GM19328 (cell line): Measurements from ENCODE around the gene RAB11A.
A peak's percentile ranks its signal among the peaks of the same experiment; 100 is the strongest.

ENCODE experiments used
- ATAC-seq: cut with Tn5 transposase; IDR thresholded peaks from one replicate; pipeline ENCODE4 v1.9.1; 2021; ENCODE audit warnings: mild to moderate bottlenecking, moderate library complexity; ENCODE audit not compliant: unreplicated experiment

Gene RAB11A

DNA sequence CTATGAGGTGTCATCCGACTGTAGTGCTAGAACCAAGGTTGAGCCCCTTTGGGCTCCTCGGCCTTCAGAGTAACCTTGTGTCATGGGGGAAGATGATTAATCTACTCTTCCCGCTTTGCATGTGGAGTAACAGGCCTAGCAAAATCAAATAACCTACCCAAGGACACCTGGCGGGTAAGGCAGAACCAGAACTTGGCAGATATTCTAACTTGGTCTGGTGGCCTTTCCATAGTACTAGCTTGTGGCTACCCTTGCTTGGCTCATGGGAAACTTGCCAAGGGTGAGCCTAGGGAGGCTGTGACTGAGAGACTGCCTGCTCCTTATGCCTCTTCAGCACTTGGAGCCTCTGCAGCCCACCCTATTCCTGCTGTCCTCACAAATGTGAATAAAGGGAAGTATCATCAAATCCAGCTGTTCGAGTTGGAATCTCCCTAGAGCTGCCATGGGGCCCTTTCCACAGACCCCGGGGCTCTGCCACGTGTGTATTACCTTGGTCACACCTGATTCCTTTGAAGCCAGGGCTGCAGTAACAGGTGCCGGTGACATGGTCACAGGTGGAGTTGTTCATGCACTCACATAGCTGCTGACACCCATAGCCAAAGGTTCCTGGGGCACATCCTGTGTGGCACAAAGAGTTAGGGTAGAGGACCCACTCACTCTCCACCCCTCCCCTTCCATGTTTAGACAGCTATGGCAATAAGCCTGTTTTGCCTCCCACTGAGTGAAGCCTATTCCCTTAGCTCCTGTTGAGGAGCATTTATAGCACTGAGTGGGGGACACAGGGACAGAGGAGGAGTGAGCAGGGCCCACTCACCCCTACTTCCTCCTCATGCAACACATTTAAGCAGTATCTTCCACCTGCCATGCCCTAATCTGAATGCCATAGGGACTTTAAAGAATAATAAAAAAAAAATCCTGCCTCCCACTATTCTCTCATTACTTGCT is 46.0 kb downstream of the RAB11A start:
- ATAC-seq = no peak

DNA sequence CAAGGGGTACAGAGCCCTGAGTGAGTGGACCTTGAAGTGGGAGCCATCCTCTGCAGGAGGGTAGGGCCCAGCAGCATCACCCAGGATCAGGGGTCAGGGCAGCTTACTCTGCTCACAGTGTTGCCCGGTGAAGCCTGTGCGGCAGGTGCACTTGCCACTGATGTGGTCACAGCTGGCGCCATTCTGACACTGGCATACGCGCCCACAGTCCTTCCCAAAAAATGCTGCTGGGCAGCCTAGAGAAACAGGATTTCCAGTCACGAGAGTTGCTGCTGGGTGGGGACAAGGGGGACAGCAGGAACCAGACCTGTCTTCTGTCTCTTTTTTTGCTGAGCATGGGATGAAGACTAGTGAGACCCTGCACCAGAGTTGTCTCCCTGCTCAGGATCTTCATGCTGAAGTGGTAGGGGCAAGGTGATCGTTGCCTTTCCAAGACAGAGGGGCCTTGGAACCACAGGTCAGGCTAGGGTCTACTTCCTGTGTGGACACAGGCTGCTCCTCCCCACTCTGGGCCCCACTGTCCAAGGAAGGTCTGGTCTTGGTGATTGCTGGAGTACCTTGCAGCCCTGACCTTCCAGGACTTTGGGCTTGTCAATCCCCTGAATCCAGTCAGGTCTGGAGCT is 46.9 kb downstream of the RAB11A start:
- no peak for ATAC-seq

DNA sequence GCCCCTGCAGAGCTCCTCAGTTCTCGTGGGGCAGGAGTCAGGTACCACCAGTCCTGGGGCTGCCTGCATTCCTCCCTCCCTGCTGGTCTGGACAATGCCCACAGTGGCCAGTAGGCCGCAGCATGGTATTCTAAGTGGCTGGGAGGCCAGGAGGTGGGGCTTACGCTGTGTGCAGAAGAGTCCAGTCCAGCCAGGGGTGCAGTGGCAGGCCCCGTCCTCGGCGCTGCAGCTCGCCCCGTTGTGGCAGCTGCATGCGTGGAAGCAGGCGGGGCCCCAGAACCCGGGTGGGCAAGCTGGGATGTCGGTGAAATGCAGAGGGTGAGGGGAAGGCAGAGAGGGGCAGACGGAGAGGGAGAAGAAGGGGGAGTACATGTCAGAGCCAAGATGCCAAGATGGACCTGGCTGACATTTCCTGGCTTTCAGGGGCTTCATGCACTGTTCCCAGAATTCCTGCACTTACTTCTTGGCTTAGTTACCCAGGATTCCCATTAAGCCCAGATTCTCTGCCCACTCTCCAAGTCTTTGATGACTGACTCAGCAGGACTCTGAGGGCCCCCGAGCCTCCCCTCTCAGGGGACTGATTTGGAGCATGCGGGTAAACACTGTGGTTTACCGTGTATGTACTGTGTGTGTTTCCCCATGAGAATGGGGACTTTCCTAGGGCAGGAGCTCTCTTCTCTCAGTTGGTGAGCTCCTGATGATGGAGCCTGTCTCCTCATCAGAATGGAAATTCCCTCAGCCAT is 47.5 kb downstream of the RAB11A start:
- peak; percentile 49 for ATAC-seq

DNA sequence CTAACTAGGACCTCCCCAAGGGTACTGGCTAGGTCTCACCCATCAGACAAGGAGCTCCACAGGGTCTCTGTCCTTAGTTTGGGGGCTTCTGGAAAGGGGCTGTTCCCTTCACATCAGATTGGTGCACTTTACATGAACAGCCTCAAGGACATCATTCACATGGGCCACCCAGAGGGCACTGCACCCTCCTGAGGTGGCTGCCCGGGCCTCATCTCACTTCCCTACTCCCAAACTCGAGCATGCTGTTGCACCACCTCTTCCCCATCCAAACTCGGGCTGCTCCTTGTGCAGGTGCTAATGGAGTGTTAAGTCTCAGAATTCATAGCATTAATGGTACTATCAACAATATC is 48.1 kb downstream of the RAB11A start:
- ATAC-seq = peak; percentile 11

DNA sequence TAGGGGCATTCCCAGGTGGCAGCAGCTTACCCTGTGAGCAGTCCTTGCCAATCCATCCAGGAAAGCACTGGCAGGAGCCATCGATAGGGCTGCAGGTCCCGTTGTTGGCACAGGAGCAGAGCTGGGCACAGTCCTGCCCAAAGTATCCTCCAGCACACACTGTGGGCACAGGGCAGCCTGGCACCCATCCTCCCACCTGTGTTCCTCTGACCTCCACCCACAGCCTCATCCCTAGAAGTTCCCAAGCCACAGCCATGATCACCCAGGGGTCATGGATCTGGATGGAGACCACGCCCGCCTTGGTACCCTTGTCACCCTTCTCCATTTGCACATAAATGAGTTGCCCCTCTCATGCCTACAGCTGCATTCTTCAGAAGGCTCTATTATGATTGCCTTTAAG is 48.6 kb downstream of the RAB11A start:
- ATAC-seq = no peak

DNA sequence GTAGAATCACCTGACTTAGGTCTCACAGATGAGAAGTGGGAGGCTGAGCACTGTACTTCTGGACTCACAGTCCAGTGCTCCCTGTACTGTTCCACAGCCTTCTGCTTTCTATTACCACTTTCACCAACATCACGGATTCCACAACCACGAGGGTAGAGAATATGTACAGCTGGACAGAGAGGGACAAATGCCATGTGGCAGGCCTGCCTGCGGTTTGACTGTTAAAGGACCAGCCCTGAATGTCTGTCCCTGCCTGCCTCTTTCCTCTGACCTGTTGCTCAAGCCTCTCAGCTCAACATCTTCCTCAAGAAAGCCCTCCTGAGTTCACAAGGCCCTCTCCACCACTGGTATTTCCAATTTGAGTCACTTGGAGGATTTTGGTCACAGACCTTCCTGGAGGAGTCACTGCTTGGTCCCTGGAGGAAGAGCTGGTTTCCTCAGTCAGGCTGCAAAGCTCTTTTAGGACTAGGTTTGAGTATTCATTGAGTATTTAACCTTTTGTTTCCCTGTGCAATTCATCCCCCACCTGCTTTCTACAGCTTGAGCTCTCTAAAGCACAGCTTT is 49.1 kb downstream of the RAB11A start:
- ATAC-seq = no peak

DNA sequence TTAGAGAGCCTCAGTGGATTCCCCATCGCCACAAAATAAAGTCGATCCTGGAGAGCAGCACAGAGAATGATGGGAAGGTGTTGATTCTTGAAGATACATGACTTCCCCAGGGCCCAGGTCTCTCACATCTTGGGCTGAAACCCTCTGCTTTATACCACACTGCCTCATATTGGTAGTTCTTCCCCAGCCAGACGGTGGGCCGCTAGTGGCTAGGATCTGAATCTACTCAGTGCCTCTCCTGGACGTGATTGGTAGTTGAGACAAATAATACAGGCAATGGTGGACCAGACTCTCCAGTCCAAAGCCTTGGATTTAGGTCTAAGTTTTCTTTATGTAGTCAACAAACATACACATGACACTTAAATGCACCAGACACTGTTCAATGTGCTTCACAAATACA is 49.7 kb downstream of the RAB11A start:
- ATAC-seq = no peak

DNA sequence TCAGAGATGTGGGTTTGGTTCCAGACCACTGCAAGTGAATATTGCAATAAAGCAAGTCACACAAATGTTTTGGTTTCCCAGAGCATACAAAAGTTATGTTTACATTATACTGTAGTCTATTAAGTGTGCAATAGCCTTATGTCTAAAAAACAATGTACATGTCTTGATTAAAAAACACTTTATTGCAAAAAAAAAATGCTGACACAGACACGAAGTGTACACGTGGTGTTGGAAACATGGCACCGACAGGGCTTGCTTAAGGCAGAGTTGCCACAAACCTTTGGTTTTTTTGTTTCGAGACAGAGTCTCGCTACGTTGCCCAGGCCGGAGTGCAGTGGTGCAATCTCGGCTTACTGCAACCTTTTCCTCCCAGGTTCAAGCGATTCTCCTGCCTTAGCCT is 50.1 kb downstream of the RAB11A start:
- no peak for ATAC-seq

DNA sequence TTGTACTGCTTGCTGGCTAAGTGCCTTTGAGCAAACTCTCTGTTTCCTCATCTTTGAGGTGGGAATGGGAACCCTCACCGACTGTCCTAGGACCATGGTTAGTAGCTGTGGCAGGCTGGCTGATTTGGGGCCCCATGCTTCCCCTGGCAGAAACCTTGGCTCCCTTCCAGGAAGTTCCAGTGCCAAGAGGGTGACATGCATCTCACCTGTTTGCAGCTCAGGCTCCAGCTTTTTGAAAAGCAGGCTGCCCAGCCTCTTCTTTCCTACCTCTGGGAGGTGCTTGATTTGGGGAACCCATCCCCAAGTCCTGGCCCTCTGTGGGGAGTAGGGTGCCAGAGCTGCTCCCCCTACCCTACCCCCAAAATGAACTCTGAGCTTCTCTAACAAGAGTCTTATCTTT is 50.8 kb downstream of the RAB11A start:
- ATAC-seq = no peak

DNA sequence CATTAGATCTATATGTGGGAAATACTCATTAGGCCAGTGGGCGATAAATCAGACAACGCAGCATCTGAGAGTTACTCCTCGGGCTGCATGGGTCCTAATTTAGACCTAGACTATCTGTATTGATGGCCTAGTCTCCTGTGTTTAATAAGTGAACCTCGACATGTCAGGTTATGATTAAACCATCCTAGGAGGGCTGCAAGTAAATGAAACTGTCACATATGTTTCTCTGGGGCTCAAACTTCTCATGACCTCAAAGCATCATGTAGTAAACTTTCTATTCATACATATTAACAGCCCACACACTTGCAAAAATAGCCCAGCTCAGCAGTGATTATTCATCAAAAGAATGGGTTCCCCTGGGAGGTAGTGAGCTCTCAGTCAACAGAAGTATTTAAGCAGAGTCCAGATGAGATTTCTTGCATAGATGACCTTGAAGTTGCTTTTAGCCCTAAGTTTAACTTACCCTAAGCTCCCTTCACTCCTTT is 51.6 kb downstream of the RAB11A start:
- ATAC-seq = no peak

DNA sequence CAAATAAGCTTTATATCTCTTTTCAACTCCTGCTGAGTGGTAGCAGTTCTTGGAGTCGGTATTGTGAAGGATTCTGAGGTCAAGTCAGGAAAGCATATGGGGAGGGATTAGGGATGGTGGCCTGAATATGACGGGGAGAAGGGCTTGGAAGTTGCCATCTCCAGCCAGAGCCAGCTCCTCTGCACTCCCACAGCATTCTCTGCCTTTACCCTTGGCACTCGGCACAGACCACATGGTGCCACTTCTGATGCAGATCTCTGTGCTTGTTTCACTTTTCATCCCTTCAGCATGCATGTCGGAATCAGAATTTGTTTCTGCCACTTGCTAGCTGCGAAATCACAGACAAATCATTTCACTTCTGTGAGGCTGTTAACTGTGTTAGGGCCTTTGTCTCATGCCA is 52.5 kb downstream of the RAB11A start:
- no peak for ATAC-seq

DNA sequence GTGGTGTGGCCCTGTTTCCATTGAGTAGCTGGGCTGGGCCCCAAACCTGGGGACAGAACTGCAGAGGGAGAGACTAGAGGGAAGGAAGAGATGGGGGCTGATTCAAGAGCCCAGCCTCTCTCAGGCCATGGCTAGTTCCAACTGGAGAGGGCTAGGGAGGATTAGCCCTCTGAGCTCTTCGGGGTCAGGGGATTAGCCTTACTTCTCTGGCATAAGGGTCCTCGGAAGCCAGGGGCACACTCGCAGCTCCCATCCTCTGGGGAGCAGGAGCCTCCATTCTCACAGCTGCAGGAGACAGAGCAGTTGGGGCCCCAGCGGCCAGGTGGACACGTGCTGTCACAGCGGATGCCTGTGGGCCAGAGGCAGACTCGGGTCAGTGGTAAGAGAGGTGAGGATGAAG is 53.3 kb downstream of the RAB11A start:
- ATAC-seq = no peak

DNA sequence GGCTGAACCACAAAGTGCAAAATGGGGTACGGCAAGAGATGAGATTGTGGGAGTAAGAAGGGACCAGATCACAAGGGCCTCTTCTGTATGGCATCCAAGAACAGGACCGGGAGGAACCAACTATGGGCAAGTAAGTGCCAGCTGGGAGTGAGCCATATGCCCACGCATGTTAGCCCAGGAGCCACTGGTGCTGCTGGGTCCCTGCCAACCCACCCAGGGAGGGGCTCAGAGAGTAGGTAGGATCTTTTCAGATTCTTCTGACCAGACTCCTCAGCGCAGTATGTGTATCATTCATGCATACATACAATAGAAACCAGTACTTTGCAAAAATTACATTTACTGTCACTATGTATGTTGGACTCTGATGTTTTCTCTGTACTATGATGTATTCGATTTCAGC is 54.0 kb downstream of the RAB11A start:
- ATAC-seq = no peak

DNA sequence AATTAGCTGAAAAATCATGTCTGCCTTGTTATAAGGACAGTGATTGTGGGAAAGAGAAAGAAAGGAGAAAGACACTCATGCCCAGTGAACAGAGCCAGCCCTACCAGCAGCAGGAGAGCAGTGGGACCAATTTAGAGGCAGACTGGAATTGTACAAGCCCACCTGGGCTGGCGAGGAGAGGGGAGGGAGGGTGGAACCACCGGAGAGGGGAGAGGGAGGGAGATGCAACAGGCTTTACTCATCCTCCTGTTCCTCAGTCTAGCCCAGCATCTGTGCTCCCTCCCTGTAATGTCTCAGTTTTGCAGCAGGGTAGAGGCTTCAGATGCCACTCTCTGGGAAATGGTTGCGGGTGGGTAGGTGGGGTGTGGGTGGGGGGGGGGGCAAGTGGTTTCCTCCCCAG is 54.7 kb downstream of the RAB11A start:
- ATAC-seq = no peak

DNA sequence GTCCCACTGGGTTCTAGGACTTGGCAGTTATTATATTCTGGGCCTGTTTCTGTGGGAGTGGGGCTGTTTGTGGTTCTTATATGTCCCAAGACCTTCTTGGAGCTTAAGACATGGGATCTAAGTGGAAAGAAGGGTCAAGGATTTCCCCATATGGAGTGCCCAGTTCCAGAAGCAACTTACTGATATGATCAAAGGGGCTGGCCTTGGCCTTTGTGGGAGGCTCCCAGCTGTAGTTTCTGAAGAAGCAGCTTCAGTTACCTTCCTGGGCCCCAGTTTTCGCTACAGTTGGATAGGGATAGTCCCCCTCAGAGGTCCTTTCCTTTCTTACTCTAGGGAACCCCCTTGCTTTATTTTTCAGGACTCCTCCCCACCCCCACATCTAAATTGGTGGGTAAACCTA is 56.0 kb downstream of the RAB11A start:
- no peak for ATAC-seq

DNA sequence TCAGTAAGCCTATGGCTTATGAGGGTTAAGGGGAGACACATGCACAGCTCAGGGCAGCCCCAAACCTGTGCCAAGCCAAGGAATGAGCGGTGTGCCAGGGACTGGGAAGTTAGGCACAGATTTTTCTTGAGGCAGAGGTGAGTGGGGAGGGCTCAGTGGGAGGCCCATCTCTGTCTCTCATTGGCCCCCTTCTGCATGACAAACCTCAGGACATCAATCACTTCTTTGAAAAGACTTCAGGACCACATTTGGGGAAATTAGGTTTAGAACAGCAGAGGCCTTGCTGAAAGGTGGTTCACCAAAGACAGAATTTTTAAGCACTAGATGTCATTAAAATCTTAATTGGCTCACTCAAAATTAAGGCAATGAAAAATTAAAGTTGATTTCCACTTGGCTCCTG is 57.2 kb downstream of the RAB11A start:
- no peak for ATAC-seq

DNA sequence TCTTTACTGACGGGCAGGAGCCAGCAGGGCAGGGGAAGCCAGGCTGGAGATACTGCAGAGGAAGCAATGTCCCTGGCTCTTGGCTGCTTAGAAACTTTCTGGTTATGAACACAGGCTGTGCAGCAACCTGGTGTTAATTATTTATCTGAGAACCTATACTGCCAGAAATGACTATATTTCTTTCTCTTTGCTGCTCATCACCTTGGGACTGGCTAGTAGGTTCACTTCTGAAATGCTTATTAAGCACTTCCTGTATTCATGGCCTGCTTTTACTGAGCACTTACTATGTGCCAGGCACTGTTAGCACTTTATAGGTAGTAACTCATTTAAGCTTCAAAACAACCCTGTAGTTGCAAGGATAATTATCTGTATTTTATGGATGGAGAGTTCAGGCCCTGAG is 57.6 kb downstream of the RAB11A start:
- ATAC-seq = no peak

DNA sequence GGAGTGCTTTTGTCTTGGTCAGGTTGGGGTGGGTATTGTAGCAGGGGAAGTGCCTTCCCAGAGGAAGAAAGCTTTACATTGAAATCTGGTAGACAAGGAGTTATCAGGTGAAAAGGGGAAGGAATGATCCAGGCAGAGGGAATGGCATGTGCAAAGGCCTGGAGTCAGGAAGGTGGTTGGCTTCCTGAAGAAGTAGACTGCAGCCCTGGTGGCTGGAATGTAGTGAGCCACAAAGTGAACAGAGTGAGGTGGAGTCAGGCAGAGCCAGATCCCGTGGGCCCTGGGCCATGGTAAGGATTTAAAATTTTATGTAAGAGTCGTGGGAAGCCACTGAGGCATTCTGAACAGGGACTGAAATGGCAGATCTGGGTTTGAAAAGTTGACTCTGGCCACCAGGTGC is 58.3 kb downstream of the RAB11A start:
- no peak for ATAC-seq

DNA sequence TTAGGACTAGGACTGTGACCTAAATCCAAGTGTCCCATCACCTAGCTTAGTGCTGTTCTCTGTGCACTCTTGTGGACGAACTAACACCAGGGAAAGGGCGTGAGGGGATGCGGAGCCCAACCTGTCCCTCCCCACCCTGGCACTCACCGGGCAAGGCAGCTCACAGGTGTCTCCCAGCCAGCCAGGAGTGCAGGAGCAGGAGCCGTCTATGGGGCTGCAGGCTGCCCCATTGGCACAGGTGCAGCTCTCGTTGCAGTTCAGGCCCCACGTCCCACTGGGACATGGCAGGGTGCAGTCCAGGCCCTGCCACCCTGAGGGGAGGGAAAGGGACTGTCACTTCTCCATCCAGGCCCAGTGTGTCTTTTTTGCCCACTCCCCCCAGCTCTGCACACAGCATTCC is 60.3 kb downstream of the RAB11A start:
- ATAC-seq = no peak

DNA sequence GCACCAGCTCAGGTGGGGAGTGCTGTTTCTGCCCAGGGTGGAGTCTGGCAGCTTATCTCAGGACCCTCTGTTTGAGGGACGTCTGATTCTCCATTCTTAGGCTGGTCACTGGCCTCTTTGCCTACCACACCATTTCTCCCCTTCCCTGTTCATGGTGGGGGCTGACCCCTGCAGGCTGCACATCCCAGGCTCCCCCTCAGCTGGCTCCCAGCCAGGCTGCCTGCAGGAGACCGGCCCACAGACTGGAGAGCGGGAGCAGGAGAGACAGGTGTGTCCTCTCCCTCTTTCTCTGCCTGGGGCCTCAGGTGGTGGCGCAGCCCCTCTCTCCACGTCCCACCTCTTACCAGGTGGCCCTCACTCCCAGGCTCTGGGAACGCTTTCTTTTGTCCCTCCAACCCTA is 60.8 kb downstream of the RAB11A start:
- no peak for ATAC-seq

DNA sequence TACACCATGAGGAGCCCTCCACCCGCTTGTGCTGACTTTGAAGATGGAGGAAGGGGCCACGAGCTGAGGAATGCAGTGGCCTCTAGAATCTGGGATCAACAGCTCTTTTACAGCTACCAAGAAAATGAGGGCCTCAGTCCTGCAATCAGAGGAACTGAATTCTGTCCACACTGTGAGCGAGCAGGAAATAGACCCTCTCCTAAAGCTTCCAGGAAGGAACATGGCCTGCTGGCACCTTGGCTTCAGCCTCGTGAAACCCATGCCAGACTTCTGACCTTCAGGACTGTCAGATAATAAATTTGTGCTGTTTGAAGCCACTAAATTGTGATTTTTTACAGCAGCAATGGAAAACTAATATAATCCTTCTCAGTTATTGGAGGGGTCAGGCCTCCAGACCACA is 61.9 kb downstream of the RAB11A start:
- ATAC-seq = no peak
